NCI-H2196 treated with DMSO at 0.1 percent for 48 hours (cell line): ENCODE results near the gene GNAZ.

Experiments used
- DNase-seq: peaks from one replicate; lab custom pipeline; 2025; ENCODE audit not compliant: unreplicated experiment; lab: John Stamatoyannopoulos, UW

Gene GNAZ

DNA sequence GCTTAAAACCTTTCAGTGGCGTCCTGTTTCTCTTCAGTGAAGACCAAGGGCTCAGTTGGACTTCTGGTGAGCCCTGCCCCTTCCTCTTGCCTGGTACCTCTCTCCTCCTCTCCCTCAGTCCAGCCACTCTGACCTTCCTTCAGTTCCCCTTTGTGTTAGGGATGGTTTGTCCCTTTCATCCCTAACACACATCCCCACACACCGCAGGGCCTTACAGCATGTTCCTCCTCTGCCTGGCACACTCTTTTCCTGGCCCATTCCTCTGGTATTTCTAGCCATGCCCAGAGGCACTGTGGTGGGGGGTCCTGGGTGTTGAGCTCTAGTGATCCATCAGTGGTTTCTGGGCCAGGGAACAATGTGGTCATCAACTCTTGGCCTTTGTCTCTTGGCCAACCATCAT is 21.4 kb downstream of the GNAZ start:
- no peak for DNase-seq

- no peak for DNase-seq
These were observed 22.1 kb downstream of the GNAZ start for GRCh38 chr22:23092217-23092955.

GRCh38 chr22:23093051-23093788 is 22.9 kb downstream of the GNAZ start:
- DNase-seq: no peak

DNA sequence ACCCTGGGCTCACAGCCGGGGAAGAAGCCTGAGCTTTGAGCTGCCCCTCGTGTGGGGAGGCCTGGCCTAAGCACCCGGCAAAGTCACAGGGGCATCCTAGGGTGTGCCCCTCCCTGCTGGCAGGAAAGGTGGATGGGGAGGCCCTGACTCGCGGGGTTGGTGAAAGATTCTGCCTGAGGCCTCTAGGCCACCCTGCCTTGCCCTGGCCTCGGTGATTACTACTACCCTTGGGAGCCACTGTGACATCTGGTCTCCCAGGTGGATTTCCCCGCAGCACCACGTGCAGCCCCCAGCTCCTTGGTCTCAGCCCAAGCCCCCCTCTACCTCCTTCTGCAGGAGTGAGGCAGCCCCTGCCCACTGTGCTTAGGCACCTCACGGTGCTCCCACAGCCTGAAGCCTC is 23.9 kb downstream of the GNAZ start:
- no peak for DNase-seq

GRCh38 chr22:23094695-23095681 is 24.7 kb downstream of the GNAZ start:
- no peak for DNase-seq

- DNase-seq: no peak
These were observed 25.5 kb downstream of the GNAZ start for GRCh38 chr22:23095733-23096342.

DNA sequence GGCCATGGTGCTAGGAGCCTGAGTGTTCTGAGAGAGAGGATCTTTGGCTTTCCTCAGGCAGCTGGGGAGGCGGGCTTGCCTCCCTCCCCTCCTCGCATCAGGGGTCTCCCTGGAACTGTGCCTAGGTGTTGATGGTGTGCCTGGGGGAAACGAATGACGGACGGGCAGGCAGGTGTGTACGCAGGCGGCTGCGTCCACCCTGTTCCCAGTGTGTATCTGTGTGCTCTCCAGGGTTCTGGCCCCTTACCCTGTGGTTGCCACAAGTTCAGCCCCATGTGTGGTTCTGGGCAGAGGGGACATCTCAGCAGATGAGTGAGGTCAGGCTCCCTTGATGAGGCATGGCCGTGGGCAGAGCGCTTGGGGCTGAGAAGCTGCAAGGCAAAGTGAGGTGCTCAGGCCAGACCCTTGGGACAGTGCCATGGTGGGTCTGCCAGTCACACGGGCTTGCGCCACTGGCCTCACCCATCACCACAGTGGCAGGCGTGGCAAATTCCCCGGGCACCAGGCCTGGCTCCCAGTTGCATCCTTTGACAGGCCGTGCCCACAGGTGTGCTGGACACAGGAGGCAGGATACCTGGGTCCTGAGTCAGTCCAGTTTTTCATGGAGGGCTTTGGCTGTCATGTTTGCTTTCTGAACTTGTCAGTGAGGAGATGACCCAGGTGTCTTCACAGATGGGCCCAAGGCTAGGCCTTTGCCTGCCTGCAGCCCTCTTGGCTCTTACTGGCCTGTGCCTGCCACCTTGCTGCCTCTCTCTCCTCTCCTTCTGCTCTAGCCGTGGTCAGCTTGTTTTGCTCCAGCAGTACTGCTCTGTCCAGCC is 27.3 kb downstream of the GNAZ start:
- no peak for DNase-seq

DNA sequence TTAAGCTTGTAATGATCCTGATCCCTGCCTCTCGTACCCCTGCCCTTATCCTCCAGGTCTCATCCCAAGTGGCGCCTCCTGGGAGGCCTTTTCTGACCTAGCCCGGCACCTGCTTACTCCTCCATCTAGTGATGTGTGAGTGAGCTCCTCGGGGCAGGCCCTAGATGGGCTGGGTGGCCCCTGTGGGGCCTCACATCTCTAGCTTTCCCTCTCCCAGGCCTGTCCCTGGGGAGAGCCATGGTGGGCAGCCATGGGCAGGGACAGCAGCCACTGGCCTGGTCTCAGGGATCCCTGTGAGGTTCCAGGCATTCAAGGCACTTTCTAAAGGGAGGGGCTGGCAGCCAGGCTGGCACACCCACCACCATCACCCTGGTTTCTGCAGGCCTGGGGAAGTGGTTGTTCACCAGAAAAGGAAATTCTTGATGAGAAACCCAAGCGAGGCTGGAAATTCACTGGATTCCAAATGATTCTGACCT is 27.9 kb downstream of the GNAZ start:
- DNase-seq: no peak

- DNase-seq: no peak
These were observed 28.6 kb downstream of the GNAZ start for GRCh38 chr22:23098718-23099530.

- no peak for DNase-seq
These were observed 29.1 kb downstream of the GNAZ start for GRCh38 chr22:23099531-23099804.

DNA sequence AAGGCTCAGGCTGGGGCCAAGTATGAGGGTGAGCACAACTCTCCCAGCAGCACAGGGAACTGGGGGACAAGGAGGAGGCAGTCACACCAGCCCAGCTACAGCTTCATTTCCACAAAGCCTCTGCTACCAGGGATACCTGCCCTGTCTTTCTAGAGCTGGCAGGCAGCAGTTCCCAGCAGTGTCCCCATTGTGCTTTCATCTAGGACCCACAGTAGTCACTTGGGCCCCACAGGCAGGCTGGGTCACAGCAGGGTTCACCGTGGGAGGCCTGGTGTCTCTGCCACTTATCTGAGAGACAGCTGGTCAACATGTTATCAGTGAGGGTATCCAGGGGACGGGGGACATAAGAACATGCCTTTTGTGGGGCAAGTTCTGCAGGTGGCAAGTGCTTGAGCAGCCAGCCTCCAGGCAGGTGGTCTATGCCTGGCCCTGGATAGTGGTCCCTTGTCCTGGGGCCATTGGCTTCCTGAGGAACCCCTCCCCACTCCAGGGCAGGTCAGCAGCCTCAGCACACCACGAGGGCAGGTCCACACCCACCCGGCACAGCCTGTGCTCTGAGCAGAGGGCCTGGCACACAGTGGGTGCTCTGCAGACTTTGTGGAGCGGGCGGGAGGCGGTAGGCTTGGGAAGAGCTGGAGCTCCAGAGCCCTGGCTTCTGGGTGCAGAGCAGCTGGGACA is 29.9 kb downstream of the GNAZ start:
- DNase-seq: no peak

GRCh38 chr22:23101524-23101923 is 31.2 kb downstream of the GNAZ start:
- no peak for DNase-seq

DNA sequence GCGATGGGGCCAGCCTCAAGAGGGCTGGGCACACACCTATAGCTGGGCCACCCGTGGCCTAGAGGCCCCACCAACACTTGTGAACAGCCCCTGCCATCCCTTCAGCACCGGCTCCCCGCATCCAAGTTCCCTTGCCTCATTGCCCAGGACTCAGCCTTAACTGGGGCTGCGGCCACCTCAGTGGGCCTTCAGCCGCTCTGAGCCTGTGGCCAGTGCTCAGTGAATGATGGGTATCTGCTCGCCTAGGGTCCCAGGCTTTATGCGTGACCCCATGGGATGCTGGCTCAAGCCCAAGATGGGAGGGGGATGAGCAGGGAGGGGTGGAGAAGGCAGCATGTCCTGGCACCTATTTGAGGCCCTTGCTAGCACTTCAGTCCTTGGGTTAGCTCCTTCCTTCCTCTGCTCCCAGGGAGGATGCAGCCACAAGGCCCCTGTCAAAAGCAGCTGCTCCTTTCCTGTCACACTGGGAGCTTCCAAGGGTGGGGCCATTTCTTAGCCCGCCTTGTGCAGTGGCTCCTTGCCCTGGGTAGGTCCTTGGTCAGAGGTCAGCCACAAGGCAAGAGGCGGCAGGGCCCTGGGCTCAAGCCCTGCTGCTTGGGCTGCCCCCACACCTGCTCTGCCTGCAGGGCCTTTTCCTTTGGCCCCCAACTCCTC is 31.8 kb downstream of the GNAZ start:
- DNase-seq: no peak

DNA sequence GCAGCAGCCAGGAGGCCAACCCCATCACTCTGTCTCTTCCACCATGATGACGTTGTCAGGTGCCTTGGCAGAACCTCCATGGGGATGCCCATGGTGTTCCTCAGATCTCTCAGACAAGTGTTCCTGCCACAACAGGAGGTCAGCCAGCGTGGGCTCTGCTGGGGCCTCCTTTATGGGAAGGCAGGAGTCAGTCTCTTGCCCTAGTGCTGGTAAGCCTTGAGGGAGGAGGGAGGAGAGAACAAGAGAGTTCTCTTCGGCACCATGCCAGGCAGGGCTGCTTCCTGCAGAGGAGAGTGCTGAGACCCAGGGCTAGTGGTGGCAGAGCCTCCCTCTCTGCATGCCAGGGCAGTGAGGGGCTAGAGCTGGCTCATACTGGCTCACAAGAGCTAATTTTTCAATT is 32.5 kb downstream of the GNAZ start:
- DNase-seq: no peak

DNA sequence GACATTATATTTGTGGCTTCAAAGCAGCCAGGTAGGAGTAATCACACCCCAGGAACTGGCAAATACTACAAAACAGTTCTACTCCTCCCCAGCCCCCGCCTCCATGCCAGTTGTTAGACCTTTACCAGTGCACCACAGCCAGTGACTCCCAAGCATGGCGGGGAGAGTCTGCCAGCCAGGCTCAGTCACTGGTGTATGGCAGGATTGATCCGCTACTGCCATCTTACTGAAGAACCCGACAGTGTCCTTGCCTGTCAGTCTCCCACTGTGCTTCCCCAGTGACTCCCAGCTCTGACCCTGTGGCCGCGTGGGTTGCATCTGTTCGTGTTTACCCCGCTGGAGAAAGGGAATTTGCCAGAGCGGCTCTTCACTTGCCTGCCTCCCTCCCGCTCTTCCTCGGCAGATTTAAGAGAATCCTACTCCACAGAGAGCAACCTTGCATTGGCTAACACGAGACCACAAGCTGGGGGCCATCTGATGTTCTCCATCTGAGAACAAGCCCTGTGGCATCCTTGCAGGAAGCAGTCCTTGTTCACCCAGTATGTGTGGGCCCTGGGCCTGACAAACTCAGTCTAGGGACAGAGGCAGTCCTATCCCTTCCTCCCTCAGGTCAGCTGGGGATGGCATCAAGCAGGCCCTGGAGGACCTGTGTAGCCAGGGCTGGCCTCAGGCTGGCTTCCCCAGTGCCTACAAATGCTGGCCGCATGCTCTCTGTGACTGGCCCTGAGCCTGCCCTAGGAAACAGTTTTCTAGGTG is 33.1 kb downstream of the GNAZ start:
- no peak for DNase-seq

DNA sequence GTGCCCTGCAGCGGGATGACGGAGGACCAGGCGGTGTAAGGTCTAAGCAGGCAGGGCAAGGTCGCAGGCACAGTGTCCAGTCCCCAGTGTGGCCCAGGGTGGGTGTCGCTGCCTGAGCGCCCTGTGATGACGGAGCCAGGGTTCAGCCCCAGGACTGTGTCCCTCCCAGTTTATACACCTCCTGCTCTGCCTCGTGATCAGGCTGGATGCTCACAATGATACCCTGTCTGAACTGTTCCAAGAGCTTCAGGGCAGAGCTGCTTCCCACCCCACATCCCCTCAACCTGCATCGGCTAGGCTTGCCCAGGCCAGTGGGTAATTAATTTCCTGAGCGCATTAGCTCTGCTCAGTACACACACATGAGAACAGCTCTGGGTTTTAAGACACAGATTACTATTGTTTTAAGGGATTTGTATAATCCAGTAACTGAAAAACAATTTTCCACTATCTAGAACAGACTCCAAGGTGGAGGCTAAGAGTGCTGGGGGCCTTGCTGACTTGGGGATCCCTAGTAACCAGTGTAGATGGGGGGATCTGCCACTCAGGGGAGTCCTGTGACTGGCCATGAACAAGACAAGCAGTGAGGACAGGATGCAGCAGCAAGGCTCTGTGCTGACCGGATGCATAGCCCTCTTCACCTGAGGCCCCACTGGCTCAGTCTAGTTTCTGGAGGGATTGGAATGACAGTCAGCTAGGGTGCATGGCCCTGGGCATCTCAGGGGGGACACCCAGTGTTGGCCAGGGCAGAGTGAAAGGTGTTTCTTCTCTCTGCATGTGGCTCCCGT is 34.1 kb downstream of the GNAZ start:
- no peak for DNase-seq

DNA sequence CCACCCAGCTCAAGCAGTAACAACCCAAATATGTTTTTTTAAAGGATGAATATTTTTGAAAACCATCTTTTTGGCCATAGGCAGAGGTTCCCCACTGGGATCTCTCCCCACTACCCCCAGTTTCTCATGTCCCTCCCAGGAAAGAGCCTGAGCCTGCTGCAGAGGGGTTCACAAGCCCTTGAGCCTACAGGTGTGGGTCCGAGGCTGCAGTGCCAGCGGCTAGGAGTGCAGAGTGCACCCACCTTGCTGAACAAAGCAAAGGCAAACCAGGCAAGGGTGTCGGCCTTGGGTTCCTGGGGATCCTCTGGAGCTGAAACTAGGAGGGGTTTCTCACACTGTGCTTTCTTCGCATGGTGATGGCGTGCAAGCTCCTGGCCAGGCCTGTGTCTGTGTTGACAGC is 35.0 kb downstream of the GNAZ start:
- DNase-seq: no peak
